NCI-H2227 treated with DMSO at 0.1 percent for 48 hours (cell line): Measurements from ENCODE around the gene ABCB6.

ENCODE experiments used
- DNase-seq: peaks from one replicate; lab custom pipeline; 2025; lab: John Stamatoyannopoulos, UW

Gene ABCB6

GRCh38 chr2:219168932-219169331 is 49.8 kb downstream of the ABCB6 start:
- DNase-seq: no peak

DNA sequence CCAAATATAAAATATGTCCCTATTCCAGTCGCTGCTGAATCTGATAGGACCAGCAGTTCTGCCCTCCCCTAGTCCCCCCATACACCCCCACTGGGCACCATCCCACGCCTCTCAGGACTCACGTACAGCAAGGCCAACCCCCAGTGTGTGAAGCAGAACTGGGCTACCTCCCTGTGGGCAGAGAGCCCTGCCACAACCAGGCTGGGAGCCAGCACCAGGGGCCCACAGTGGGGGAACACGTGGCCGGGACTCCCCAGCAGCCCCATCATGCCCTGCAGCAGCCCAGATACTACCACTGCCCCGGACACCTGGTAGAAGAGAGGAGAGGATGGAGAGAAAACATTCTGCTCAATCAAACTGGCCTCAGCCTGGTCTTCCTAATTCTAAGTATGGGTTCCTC is 50.2 kb downstream of the ABCB6 start:
- no peak for DNase-seq

DNA sequence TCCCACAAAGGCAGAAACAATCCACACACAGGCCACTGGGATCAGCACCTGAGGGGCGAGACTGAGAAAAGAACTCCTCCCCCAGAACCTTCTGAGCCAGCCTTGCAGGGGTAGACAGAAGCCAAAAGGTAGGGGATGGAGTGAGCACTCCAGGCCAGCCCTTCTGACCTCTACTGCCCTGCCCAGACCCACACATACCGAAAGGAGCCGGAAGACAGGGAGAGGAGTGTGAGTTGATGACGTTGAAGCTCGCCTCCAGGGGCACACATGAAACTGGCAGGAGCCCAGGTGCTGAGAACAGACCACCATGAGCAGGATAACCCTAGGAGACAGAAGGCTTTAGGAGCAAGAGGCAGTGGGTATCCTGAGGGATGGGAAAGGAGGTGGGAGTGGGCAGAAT is 50.8 kb downstream of the ABCB6 start:
- DNase-seq: no peak

DNA sequence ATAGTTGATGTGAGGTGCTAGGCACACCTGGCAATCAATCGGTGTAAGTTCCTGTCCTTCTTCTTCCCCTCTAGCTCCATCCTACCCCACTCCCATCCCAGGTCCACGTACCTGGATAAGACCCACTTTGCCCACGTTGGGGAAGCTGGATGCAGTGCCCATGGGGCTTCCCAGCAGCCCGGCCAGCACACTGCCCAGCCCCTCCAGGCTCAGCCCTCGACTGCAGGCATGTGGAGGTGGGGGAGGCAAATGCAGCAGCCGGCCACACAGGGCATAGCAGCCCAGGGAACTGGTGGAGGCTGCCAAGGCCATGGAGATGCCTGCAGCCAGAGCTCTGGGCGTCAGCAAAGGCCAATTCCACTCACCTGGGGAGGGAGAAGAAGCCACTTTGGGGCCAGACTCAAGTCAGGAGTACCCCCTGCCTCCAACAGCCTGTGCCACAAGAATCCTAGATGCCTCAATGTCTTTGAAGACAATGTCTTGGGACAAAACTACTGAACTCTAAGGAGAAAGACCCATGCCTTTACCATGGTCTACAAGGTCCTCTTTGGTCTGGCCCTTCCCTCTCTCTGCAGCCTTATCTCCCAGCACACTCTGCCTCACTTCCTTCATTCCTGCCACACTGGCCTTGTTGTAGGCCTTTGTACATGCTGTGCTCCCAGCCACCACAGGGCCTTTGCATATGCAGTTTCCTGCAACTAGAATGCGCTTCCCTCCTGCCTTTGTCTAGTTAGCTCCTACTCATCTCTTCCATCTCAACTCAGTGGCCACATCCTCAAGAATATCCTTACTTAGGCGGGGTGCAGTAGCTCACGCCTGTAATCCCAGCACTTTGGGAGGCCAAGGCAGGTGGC is 53.5 kb downstream of the ABCB6 start:
- DNase-seq: no peak

GRCh38 chr2:219163156-219163555 is 55.6 kb downstream of the ABCB6 start:
- DNase-seq: no peak

- DNase-seq: no peak
These were observed 57.7 kb downstream of the ABCB6 start for GRCh38 chr2:219161097-219161496.

DNA sequence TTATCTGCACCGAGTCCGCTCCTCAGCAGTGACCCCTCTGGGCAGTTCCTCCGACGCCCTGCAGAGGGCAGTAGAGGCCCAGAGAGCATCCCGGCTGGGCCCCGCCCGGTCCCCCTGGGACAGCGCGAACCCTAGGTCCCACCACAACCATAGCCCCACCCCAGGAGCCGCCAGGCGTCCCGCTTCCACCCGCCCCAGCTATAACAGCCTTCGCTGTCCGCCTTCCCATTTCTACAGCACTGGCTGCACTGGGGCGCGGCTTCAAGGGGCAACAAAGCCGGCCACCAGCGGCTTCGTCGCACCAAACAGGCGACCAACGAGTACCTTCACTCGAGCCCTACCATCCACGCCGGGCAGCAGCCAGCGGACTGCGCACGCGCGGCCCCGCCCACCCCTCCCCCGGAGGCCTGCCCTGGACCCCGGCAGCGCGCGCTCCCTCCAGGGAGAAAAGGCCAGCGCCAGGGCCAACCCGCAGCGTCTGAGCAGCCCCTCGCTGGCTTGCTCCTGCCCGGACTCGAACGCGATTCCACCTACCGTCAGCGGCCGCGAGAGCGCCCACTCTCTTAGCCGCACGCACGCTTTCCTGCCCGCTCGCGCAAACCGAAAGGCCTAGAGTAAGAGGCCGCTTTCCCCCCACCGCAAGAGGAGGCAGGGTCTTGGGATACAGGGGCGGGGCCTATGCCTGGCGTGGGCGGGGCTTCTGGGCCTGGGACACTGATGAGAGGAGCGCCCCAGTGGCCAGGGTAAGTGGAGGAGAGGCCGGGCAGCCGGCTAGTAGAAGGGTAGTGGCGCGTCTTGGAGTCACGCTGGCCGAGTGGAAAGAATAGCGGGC is 58.4 kb downstream of the ABCB6 start, which contains the start of gene NHEJ1:
Gene NHEJ1 (minus strand): TSS at position 630 of the 832 bp plus-strand sequence. CDS start 2,453 bp downstream, outside the sequence.
- DNase-seq: peak; percentile 95
